ENCODE measurements around the gene RPL10A.
"Not testable (repeated sequence)": the region's sequence is repeated elsewhere in the genome, so short reads cannot be mapped to it uniquely, and the experiment has no call there.

RPL10A gene

GRCh38 chr6:35510916-35511561 lies 42.8 kb downstream of the RPL10A start:
- no peak for DNase-seq (ENCODE audit: low read depth, low spot score)

- no peak for DNase-seq (ENCODE audit: low read depth, low spot score)
These were observed 43.4 kb downstream of the RPL10A start for GRCh38 chr6:35511562-35511941.

- no peak for DNase-seq (ENCODE audit: low read depth, low spot score)
These were observed 43.8 kb downstream of the RPL10A start for GRCh38 chr6:35512006-35512405.

DNA sequence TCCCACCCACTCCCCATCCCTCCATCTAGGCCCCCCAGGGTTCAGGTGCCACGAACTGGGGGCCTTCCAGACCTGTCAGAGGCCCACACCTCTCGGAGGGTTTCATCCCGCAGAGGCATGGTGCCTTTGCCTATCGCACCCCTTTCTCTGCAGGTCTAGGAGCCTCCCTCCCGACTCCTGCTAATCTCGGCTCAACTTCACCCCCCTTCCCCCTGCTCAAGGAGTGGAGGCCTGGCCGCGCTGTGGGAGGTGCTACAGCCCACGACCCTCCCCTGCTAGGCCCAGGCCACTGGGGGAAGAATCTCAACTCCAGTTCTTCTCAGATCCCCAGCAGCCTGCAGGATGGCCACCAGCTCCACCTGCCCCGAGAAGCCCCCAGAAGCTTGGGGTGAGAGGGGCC lies 44.5 kb downstream of the RPL10A start, which contains the start of gene TULP1:
Gene TULP1, minus strand, starts transcription at position 157 of the 400 bp plus-strand sequence. Its CDS starts 38 bp downstream, at position 119.
- no peak for DNase-seq (ENCODE audit: low read depth, low spot score)

DNA sequence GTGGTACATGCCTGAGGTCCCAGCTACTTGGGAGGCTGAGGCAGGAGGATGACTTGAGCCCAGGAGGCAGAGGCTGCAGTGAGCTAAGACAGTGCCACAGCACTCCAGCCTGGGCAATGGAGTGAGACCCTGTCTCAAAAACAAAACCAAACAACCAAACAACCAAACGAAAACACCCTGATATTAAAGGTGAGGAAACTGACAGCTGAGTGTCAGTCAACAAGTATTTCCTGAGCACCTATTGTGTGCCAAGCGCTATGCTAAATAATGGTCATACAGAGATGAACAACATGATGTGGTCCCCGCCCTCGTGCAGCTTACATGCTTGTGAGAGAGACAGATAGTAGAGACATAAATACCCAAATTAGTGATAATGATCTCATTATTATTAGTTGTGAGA lies 46.4 kb downstream of the RPL10A start:
- DNase-seq (ENCODE audit: low read depth, low spot score), result no peak

- not testable (repeated sequence) for DNase-seq (ENCODE audit: low read depth, low spot score)
These were observed 47.7 kb downstream of the RPL10A start for GRCh38 chr6:35515939-35516338.

- no peak for DNase-seq (ENCODE audit: low read depth, low spot score)
These were observed 48.5 kb downstream of the RPL10A start for GRCh38 chr6:35516712-35517111.

GRCh38 chr6:35517978-35518377 lies 49.8 kb downstream of the RPL10A start:
- DNase-seq (ENCODE audit: low read depth, low spot score), result not testable (repeated sequence)

GRCh38 chr6:35518566-35519312 lies 50.5 kb downstream of the RPL10A start:
- DNase-seq (ENCODE audit: low read depth, low spot score), result no peak

DNA sequence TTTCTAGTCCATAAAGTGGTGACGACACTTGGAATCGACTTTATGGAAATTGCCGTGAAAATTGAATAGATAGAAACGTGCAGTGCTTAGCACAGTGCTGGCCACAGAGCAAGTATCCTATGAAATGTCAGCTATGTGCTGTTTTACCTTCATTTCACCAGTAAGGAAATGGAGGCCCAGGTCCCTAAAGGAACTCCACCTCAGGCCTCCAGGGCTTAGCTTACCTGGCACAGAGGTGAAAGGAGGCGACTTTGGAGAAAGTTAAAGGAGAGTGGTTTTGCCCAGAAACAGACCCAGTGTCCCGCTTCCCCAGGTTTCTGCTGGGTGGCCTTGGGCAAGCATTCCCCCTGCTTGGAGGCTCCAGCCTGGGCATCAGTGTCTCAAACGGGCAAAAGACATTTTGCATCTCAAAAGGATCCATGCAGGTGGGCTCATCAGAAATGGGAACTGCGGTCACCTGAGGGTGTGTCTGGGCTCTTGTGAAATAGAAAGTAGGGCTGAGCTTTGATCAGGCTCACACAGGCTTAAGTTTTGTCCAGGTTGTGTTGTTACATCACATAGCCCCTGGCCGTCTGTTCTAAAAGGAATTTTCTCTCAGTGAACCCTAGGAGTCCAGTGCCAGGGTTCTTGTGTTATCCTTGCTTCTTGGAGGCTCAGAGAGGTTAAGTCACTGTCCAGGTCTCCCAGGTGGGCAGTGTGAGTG lies 51.3 kb downstream of the RPL10A start:
- DNase-seq (ENCODE audit: low read depth, low spot score), result no peak
